Endometrial microvascular endothelial cells (primary cell): ENCODE results near the gene ZNF804A. TPM values are rescaled to one million over a fixed set of nuclear protein-coding genes. Genes with fewer than 3 reads are reported as not detected.
"Not testable (repeated sequence)": the region's sequence is repeated elsewhere in the genome, so short reads cannot be mapped to it uniquely, and the experiment has no call there.

ENCODE experiments used
- in situ Hi-C: cut with HindIII; loops from 2 replicates; pipeline ENCODE4 v1.10.0; 2017; ENCODE audit warnings: low sequenced_read_pairs, low pct_unique_long_range_greater_than_20kb; ENCODE audit errors: inconsistent ontology term
- total RNA-seq: library from RNA; depleted of rRNA; stranded (reverse); fragments of >200 nt; gene quantifications from one replicate; pipeline ENCODE4 v1.2.3, GENCODE V29; 2015; ENCODE audit errors: inconsistent ontology term

ZNF804A gene
- total RNA-seq, 1 donor from 2014 or later: not detected

DNA sequence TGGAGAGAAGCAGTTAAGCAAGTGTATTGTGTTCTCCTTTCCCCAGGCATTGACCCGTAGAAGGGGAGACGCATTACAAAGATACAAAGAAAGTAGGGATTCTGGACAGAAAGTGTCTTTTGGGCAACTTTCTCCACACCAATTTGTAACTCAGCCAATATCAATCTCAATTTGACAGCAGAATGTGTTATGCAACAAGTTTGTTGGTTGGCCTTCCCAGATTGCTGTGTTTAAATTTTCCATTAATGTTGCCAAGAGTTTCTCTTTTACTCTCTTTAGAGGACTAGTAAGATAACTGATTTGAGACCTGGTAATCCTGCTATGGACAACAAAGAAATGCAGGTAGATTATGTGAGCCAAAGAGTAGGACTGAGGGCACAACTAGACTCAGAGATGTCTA, 279.6 kb downstream of the ZNF804A start:
- in situ Hi-C loops: no loop called here

DNA sequence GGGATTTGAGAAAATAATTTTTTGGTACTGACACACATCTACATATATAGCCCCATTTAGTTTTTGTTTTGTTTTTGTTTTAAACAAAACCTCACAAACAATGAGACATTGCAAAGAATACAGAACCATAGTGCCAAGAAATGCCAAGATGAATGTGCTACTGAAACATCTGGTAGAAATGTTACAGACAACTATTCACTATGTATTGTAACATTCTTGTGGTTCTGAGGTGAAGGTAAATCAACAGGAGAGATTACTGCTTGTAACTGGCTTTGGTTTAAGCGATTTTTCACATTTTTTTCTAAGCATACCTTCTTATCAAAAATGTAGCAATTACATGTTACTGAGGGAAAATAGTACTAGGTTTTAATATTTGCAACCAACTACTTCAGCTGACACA, 281.3 kb downstream of the ZNF804A start:
- in situ Hi-C loops: no loop called here

- in situ Hi-C loops: not testable (repeated sequence)
These were observed 288.3 kb downstream of the ZNF804A start for GRCh38 chr2:184886585-184886984.

DNA sequence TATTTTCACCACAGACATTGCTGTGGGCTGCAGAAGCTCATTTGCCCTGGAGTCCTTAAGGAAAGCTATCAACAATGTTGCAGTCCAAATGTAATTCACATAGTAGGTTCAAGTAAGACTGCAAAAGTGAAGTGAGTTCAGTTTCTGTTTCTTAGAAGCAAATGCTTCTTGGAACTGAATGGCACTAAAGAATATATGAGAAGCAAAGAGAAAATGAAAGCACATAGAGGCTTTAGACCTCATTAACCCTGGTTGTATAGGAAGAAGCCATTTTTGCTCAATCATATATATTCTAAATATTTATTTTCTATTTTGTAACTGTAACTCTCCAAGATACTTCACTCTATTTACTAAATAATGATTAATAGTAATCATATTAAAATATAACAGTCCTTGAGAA, 292.0 kb downstream of the ZNF804A start:
- in situ Hi-C loops: no loop called here

- in situ Hi-C loops: no loop called here
These were observed 306.7 kb downstream of the ZNF804A start for GRCh38 chr2:184904991-184905390.

DNA sequence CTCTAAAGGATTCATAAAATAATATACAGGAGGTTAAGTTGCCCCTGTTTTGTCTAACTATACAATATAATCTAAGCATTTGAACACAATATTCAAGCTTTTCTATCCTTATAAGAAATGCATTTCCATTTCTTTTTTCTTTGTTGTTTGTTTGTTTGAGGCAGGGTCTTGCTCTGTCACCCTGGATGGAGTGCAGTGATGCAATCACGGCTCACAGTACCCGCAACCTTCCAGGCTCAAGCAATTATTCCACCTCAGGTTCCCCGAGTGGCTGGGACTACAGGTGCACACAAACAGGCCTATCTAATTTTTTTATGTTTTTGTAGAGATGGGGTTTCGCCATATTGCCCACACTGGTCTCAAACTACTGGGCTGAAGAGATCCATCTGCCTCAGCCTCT, 307.8 kb downstream of the ZNF804A start:
- in situ Hi-C loops: no loop called here

- in situ Hi-C loops: no loop called here
These were observed 308.4 kb downstream of the ZNF804A start for GRCh38 chr2:184906709-184907108.

GRCh38 chr2:184908966-184909365, 310.6 kb downstream of the ZNF804A start:
- in situ Hi-C loops: no loop called here

GRCh38 chr2:184920451-184920965, 322.2 kb downstream of the ZNF804A start:
- in situ Hi-C loops: no loop called here

DNA sequence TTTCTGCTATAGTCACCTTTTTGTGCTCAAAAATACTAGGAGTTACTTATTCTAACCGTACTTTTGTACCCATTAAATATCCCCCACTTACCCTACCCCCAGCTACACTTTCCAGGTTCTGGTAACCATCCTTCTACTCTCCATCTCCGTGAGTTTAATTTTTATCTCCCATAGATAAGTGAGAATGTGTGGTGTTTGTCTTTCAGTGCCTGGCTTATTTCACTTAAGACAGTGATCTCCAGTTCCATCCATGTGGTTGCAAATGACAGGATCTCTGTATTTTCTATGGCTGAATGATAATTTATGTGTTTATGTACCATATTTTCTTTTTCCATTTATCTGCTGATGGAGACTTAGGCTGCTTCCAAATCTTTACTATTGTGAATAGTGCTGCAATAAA, 323.3 kb downstream of the ZNF804A start:
- in situ Hi-C loops: no loop called here

DNA sequence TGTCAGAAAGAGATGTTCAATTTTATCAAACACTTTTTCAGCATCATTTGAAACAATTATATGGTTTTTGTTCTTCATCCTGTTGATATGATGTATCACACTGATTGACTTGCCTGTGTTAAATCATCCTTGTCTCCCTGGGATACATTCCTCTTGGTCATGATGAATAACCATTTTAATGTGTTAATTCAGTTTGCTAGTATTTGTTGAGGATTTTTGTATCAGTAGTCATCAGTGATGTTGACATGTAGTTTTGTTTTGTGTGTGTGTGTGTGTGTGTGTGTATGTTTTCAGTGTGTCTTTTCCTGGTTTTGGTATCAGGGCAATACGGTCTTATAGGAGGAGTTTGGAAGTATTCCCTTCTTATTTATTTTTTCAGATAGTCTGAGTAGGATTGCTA, 325.4 kb downstream of the ZNF804A start:
- in situ Hi-C loops: no loop called here

GRCh38 chr2:184927040-184927439, 328.7 kb downstream of the ZNF804A start:
- in situ Hi-C loops: no loop called here

- in situ Hi-C loops: no loop called here
These were observed 338.4 kb downstream of the ZNF804A start for GRCh38 chr2:184936761-184937160.

- in situ Hi-C loops: no loop called here
These were observed 340.1 kb downstream of the ZNF804A start for GRCh38 chr2:184938221-184938985.

GRCh38 chr2:184945326-184945725, 347.0 kb downstream of the ZNF804A start:
- in situ Hi-C loops: no loop called here

DNA sequence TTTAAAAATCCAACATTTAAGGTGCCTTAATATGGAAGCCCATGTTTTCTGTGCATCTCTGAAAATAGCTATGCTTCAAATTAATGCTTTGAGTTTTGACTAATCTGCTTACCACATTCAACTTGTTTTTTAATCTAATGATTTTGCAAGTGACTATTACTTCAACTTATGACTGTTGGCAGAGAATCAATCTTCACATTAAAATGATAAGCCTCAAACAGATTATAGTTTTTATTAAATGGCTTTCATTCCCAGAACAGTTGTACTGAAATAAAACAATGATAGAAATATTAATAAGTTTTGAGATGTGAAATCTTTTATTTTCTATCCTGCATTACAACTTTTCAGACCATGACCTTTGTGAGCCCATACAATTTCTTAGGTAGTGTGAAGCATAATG, 347.5 kb downstream of the ZNF804A start:
- in situ Hi-C loops: no loop called here

- in situ Hi-C loops: no loop called here
These were observed 358.5 kb downstream of the ZNF804A start for GRCh38 chr2:184956856-184957255.

DNA sequence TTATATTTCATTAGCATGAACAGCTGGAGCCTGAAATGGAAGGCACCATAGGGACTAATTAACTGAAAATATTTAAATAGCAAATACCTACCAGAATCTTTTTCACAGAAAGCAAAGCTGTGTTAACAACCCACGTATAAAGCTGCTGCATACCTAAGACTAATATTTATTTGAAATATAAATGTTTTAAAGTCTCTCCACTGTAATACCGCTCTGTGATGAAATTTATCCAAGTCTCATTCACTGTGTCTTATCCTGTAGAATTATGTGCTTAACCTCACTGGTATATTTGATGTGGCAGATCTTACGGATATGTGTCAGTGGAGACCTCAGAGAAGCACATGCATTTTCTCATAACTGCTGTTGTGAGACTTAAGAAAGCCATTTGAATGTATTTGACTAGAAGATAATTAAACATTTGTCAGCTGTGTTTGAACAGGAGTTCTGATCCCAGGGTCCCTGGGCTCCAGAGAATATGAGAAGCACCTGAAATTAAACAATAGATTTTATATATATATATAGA, 373.3 kb downstream of the ZNF804A start:
- in situ Hi-C loops: no loop called here
